Left colon (tissue), 2 donors: Measurements from ENCODE around the gene ABLIM2. TPM values are rescaled to one million over a fixed set of nuclear protein-coding genes. Genes with fewer than 3 reads are reported as not detected.

Experiments used
- ATAC-seq: fragments of 200-7000 bp; cut with Tn5 transposase; one replicate; pipeline ENCODE4 v1.9.1; 2020; ENCODE audit warnings: mild to moderate bottlenecking, moderate library complexity
- DNase-seq, 2 donors: peaks; one replicate each; pipeline ENCODE4 v3.0.0-alpha.2; 2020
- intact Hi-C, 2 donors: fragments of 100-400 bp; cut with DNase I in 1 of 2; cut with micrococcal nuclease in 1 of 2; formaldehyde crosslinking; loops; one replicate each; pipeline versions ENCODE4 v1.11.2 to v1.14.0; 2022; cut with DNase I, micrococcal nuclease
- long read RNA-seq: library from polyadenylated mRNA; unstranded; transcript quantifications from one replicate; pipeline ENCODE4 v2.0.0, GENCODE V29; 2021
- total RNA-seq, 2 donors: library from RNA; stranded (reverse); fragmentation: NEBNext Ultra II Directional; extraction: Animal tissue kit (Norgen Biotek cat#: 25700); gene quantifications; one replicate each; pipeline ENCODE4 v1.2.1, GENCODE V29; 2021
- donor health status: DM: no; HTN: no; CAD: no.
- donor health status: DM: yes; HTN: yes; CAD: no.

The ABLIM2 gene
- 10 to 100 TPM; 18.7 to 24.4 TPM for total RNA-seq
- long read RNA-seq, partial matches to known transcripts: 11 of 31 reads
- long read RNA-seq, other reads (novel, unspliced or antisense): 16 of 31 reads

DNA sequence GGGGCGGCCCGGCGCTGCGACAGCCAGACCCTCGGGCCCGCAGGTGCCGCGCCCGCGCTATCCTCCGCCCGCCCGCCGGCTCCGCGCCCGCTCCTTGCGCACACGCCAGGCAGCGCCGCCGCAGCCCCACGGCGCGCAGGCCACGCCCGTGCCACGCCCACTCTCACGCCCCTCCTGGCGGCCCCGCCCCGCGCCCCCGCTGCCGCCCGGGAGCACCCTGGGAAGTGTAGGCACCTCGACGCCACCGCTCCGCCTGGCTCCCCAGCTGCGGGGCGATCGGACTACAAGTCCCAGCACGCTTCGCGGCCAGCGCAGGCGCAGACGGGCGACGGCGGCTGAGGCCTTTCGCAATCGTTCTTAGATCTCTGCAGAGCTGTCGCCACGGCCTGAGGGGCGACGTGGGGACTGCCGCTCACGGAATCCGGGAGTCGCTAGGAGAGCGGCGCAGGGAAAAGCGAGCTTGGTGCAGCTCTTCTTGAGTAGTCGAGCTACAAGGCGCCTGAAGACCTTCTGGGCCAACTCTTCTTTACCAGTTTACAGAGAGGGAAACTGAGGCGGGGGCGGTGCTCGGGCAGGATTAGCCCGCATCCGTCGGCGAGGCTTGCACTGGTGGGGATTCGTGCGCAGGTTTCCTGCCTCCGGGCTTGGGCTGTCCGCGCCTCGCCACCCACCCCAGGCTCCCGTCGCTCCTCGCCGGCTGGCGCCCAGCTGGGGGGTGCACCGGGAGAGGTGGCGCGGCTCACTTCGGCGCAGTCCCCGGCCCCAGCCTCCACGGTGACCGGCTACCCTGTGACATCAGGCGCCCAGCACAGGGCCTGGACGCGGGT is at the start of gene ABLIM2:
ABLIM2 (minus strand) TSS at position 104 of the 827 bp plus-strand sequence. CDS start 124 bp downstream, outside the sequence.
- ATAC-seq (peak; percentile 97), DNase-seq (peak; percentile 97)
- intact Hi-C loops: no loop called here

GRCh38 chr4:8207314-8207713 is 48.7 kb upstream of the ABLIM2 start:
- intact Hi-C loops: no loop called here
- DNase-seq: no peak
- ATAC-seq: no peak

- intact Hi-C loops: no loop called here
- DNase-seq (no peak), ATAC-seq (peak; percentile 83)
Measured at GRCh38 chr4:8205749-8206611, 47.4 kb upstream of the ABLIM2 start.

GRCh38 chr4:8205241-8205707 is 46.7 kb upstream of the ABLIM2 start:
- intact Hi-C loops: no loop called here
- ATAC-seq (no peak), DNase-seq (no peak)

- ATAC-seq (no peak), DNase-seq (no peak)
- intact Hi-C loops: no loop called here
Measured at GRCh38 chr4:8204576-8205227, 46.1 kb upstream of the ABLIM2 start.

DNA sequence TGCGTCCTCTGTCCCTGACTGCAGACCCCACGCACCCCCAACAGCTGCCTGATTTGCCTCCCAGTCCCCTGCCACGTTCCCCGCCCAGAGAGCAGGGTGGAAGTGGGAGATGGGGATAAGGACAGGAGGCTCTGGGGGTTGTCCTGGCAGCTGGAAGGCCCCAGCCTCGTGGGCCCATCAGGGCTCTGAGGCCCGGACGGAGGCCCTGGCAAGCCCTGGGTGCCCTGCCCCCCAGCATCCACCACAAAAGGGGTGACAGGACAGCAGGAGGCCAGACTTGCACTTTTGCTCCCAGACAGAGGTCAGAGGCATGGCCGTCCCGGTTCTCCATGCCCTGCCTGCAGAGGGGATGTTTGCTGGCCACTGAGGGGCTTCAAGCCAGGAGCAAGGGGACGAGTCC is 45.2 kb upstream of the ABLIM2 start:
- ATAC-seq: no peak
- DNase-seq: no peak
- intact Hi-C loops: no loop called here

- ATAC-seq (no peak), DNase-seq (no peak)
- intact Hi-C loops: no loop called here
Measured at GRCh38 chr4:8203052-8203401, 44.4 kb upstream of the ABLIM2 start.

DNA sequence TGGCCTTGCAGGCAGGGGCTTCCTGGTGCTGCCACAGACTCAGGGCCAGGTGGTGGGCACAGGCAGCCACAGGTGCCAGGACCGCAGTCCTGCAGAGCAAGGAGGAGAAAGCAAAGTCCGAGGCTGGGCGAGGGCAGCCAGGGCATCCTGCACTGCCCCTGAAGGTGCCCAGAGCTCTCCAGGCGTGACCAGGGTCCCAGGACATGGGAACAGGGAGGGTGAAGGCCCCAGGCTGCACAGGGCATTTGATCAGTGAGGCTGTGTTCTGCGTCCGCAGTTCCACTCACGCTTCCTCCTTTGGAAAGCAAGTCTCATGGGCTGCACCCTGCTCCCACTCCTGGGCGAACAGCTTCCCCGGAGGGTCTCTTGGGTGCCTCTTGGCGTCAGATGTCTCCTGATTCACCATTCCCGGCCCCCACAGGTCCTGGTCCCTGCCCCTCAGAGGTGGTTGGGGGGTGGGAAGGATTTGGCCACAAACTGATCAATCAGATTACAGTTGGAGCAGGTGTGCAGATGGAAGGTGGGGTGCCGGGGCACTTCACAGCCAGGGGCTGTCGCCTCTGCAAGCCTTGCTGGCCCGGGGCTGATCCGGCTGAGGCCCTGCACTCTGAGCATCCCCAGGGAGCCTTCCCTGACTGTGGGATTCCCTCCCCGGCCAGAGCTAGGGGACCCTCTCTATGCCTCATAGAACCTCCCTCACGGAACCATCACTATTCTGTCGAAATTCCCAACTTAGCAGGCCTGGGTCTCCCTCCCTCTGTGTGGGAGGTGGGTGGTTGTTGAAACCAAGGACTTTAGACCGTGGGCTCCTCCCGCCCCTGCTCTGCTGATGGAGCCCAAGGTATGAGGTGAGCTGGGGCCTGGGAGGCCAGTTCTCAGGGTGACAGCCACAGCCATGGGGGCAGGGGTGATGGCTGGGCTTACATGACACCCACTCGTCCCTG is 43.8 kb upstream of the ABLIM2 start:
- DNase-seq: no peak
- intact Hi-C loops: no loop called here
- no peak for ATAC-seq

GRCh38 chr4:8201321-8201781 is 42.7 kb upstream of the ABLIM2 start:
- intact Hi-C loops: no loop called here
- DNase-seq (peak in 1 of 2 donors; percentile 45), ATAC-seq (no peak)

DNA sequence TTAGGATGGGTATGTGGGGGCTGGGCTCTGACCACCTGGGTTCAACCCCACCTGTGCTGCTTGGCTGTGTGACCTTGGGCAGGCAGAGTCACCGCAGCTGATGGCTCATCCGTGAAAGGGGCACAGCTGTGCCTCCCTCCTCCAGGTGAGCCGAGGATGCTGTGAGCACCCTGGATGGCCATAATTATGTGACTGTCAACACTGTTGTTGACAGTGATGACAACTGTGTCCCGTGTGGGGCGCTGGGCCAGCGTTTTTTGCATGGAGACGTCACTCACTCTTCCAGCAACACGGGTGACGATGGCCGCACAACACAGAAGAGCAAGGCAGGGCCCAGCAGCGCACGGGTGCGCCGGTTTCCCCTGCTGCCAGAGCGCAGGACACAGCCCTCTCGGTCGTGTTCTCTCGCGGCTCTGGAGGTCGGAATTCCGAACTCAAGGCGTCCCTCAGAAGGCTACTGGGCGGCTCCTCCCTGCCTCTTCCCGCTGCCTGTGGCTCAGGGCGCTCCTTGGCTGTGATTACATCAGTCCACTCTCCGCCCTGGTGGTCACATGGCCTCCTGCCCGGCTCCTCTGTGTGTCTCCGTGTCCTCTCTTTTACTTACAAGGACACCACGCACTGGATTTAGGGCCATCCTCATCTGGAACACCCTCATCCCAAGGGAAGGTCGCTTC is 41.8 kb upstream of the ABLIM2 start:
- ATAC-seq: no peak
- peak; percentile 58 to 63 for DNase-seq
- intact Hi-C loops: no loop called here

DNA sequence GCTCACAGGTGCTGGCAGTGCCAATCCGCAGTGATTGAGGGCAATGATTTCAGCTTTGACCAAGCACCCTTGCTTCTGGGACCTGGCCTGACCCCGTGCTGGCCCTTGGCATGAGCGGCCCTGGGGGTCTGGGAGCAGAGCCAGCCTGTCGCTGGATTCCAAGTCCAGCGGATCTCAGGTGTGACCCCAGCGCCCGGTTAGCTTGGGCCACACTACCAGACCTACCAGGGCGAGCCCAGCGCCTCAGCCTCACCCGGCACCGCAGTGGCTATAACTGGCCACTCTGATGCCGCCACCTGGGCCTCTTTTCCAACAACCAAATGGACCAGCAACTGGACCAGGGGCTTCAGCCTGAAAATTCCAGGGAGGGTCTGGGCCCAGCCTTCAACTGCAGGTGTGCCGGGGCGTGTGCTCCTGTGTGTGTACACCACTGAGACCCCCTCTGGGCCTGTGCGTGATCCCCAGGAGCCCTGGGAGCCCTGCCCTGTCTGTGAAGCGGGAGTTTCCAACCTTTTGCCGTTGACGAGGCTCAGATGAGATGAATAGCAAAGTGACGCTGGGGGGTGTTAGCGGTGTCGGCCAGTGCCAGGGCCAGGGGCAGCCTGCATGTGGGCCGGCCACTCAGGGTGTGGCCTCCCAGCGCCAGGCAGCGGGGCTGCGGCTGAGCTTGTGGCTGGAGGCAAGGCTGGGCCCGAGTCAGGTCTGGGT is 41.1 kb upstream of the ABLIM2 start:
- intact Hi-C loops: no loop called here
- peak; percentile 37 for ATAC-seq
- peak in 1 of 2 donors; percentile 64 for DNase-seq

GRCh38 chr4:8198906-8199593 is 40.4 kb upstream of the ABLIM2 start, which contains the start of gene SH3TC1:
TSS of gene SH3TC1 (plus strand) at chr4:8199290. CDS start at chr4:8205195, 5,905 bp downstream.
- DNase-seq (peak; percentile 92 to 94), ATAC-seq (peak; percentile 92)
- intact Hi-C loops: no loop called here

DNA sequence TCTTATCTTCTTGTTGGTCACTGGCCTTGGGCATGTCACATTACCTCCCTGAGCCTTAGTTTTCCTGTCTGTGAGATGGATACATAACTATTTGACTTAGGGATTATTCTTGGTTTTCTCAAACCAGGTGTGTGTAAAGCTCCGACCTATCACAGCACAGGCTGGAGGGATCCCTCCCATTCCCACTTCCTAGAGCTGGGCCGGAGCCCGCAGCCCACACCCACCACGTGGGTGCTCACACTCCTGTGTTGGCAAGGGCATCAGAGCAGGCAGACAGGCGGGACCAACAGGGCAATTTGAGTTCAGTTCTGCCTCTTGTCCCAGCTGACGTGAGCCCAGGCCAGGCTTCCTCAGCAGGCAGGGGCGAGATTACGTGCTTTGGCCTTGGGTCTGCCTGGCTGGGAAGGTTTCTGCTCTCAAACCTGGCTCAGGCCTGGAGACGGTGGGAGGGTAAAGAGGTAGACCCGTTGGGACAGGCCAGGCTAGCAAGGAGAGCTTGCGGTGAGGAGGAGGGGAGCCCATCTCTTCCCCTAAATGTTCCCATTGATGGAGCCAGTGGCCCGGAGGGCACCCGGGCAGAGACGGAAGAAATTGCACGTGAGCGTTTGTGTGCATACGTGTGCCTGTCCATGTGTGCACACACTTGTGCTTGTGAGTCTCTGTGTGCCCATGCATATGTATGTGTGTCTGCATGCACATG is 39.7 kb upstream of the ABLIM2 start:
- intact Hi-C loops: no loop called here
- peak; percentile 69 to 77 for DNase-seq
- ATAC-seq: peak; percentile 60

- intact Hi-C loops: no loop called here
- ATAC-seq (no peak), DNase-seq (no peak)
Measured at GRCh38 chr4:8197521-8197920, 38.9 kb upstream of the ABLIM2 start.

GRCh38 chr4:8195841-8196458 is 37.3 kb upstream of the ABLIM2 start:
- intact Hi-C loops: no loop called here
- DNase-seq (no peak), ATAC-seq (no peak)
